ENCODE measurements around the gene UNC45A.

- TF ChIP-seq RCOR1 (IDR thresholded peaks at IDR 0.05; ENCODE audit: insufficient replicate concordance, low read length) (no peak), CTCF (conservative IDR thresholded peaks at IDR 0.05; ENCODE audit: low read depth, low read length) (no peak), RAD21 (IDR thresholded peaks at IDR 0.05; ENCODE audit: low read length) (no peak), ELK1 (IDR thresholded peaks at IDR 0.05; ENCODE audit: borderline replicate concordance, low read depth, low read length) (no peak), CHD1 (IDR thresholded peaks at IDR 0.05; ENCODE audit: low read depth, low read length) (no peak), MAFK (IDR thresholded peaks at IDR 0.05; ENCODE audit: low read depth, low read length) (no peak), POLR2A (IDR thresholded peaks at IDR 0.05; ENCODE audit: low read depth, low read length) (no peak), RFX5 (IDR thresholded peaks at IDR 0.05; ENCODE audit: low read depth, low read length) (no peak), MXI1 (IDR thresholded peaks at IDR 0.05; ENCODE audit: borderline replicate concordance, low read depth, low read length) (no peak), CEBPB (IDR thresholded peaks at IDR 0.05; ENCODE audit: low read depth, low read length) (no peak), BHLHE40 (IDR thresholded peaks at IDR 0.05; ENCODE audit: low read depth, low read length) (no peak), SMC3 (IDR thresholded peaks at IDR 0.05; ENCODE audit: low read depth, low read length) (no peak)
Observed at GRCh38 chr15:90917569-90917968, 17.5 kb upstream of the UNC45A start.

Measured in IMR-90 (cell line).